Measurements from ENCODE around the gene GTF2F2. TPM values are rescaled to one million over a fixed set of nuclear protein-coding genes. Genes with fewer than 3 reads are reported as not detected.

Gene GTF2F2
- total RNA-seq, 1 donor from 2014 or later: 19.9 TPM

DNA sequence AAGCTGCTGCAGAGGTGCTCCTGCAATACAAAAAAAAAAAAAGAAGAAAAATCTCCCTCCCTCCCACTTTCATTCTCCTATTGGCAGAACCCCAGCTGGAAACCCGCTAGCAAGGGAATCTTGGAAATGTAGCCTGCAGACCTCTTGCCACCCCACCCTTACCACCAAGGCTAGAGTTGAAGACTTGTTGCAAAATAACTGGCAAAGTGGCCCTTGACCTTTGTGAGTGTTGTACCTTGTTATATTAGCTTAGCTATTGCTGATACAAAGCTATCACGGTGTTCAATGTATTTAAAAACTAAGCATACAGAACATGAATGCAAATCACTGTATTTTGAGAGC is 138.0 kb downstream of the GTF2F2 start:
- DNase-seq (ENCODE audit: low spot score in 2 of 2, unreplicated experiment in 2 of 2): no peak
- TF ChIP-seq, protein P1, sequence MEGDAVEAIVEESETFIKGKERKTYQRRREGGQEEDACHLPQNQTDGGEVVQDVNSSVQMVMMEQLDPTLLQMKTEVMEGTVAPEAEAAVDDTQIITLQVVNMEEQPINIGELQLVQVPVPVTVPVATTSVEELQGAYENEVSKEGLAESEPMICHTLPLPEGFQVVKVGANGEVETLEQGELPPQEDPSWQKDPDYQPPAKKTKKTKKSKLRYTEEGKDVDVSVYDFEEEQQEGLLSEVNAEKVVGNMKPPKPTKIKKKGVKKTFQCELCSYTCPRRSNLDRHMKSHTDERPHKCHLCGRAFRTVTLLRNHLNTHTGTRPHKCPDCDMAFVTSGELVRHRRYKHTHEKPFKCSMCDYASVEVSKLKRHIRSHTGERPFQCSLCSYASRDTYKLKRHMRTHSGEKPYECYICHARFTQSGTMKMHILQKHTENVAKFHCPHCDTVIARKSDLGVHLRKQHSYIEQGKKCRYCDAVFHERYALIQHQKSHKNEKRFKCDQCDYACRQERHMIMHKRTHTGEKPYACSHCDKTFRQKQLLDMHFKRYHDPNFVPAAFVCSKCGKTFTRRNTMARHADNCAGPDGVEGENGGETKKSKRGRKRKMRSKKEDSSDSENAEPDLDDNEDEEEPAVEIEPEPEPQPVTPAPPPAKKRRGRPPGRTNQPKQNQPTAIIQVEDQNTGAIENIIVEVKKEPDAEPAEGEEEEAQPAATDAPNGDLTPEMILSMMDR (IDR thresholded peaks at IDR 0.05; ENCODE audit: unreplicated experiment): no peak
- Mint-ChIP-seq H3K36me3 (peaks cover 4% of the 10 kb centered on the region), H3K9me3 (no peaks in the 10 kb centered on the region), H3K27ac (no peak overlapping the region), H3K27me3 (ENCODE audit: low read depth) (no peaks in the 10 kb centered on the region), H3K4me1 (peaks cover 5% of the 10 kb centered on the region), H3K4me3 (no peak overlapping the region)

GRCh38 chr13:45267215-45267614 is 146.9 kb downstream of the GTF2F2 start:
- no peak overlapping the region for H3K27ac Mint-ChIP-seq
- no peaks in the 10 kb centered on the region for H3K9me3 Mint-ChIP-seq
- TF ChIP-seq, protein P1 (IDR thresholded peaks at IDR 0.05; ENCODE audit: unreplicated experiment): no peak
- H3K4me3 Mint-ChIP-seq: no peak overlapping the region
- H3K36me3 Mint-ChIP-seq: peaks cover 9% of the 10 kb centered on the region
- no peaks in the 10 kb centered on the region for H3K4me1 Mint-ChIP-seq
- H3K27me3 Mint-ChIP-seq (ENCODE audit: low read depth): no peaks in the 10 kb centered on the region
- no peak for DNase-seq (ENCODE audit: low spot score in 2 of 2, unreplicated experiment in 2 of 2)

DNA sequence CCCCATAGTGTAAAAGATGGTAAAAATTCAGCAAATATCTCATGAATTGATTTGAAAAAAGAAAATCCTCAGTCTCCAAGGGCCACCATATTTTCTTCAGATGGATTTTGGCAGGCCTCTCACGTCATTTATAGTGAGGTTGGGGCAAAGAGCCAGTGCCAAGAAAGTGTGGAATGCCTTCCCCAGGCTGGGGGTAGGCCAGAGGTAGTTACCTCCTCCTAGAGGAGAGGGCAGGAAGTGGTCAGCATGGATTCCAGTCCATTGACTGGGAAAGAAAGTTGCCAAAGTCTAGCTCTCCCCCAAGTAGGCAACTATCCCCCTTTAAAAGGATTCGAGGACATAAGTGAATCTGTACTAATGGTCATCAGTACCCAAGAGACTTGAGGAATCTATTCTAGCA is 148.9 kb downstream of the GTF2F2 start:
- TF ChIP-seq, protein P1 (IDR thresholded peaks at IDR 0.05; ENCODE audit: unreplicated experiment): no peak
- Mint-ChIP-seq H3K9me3 (no peaks in the 10 kb centered on the region), H3K4me1 (no peaks in the 10 kb centered on the region), H3K36me3 (peaks cover 9% of the 10 kb centered on the region), H3K27ac (no peak overlapping the region), H3K27me3 (ENCODE audit: low read depth) (no peaks in the 10 kb centered on the region), H3K4me3 (no peak overlapping the region)
- DNase-seq (ENCODE audit: low spot score in 2 of 2, unreplicated experiment in 2 of 2): no peak

DNA sequence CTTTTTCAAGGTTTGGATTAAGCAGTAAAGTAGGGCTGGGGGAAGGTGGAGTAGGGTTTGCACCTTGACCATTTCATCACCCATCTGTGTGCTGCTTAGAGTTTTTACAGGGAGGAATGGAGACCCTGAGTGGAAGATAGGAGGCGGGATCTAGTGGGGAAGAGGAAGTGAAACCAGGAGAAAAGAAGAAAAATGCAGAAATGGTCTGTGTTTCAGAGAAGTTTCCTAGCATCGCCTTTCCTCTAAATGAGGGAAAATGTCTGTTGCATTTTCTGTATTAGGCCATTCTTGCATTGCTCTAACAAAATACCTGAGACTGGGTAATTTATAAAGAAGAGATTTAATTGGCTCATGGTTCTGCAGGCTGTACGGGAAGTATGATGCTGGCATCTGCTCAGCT is 156.6 kb downstream of the GTF2F2 start:
- H3K4me1 Mint-ChIP-seq: peaks cover 8% of the 10 kb centered on the region
- TF ChIP-seq, protein P1 (IDR thresholded peaks at IDR 0.05; ENCODE audit: unreplicated experiment): no peak
- no peak overlapping the region for H3K4me3 Mint-ChIP-seq
- H3K27ac Mint-ChIP-seq: no peak overlapping the region
- H3K9me3 Mint-ChIP-seq: peaks cover 8% of the 10 kb centered on the region
- peaks cover 19% of the 10 kb centered on the region for H3K36me3 Mint-ChIP-seq
- no peaks in the 10 kb centered on the region for H3K27me3 Mint-ChIP-seq (ENCODE audit: low read depth)
- no peak for DNase-seq (ENCODE audit: low spot score in 2 of 2, unreplicated experiment in 2 of 2)

DNA sequence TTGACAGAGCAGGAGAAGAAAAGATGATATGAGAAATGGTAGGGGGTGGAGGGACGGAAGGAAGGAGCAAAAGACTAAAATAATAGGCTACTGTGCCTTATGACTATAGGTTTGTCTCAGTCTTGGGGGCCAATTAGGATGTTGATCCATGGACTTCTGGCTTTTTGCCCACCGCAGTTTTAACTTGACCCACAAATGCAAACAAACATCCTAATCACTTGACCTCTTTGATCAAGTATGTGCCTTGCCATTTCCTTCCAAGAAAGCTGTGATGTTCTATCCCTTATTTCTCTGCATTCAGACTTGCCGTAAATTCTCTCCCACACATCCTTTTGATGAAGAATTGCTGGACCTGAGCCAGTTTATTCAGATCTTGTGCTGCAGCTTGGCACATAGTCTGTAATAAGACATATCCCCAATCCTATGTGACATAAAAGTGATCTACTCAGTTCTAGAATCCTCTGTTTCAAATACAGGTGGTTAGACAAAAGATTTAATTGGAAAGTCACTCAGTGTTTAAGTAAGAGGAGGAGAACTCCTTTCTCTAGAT is 157.9 kb downstream of the GTF2F2 start:
- Mint-ChIP-seq H3K36me3 (peaks cover 19% of the 10 kb centered on the region), H3K27me3 (ENCODE audit: low read depth) (no peaks in the 10 kb centered on the region), H3K27ac (no peak overlapping the region), H3K4me1 (peaks cover 8% of the 10 kb centered on the region), H3K9me3 (peaks cover 8% of the 10 kb centered on the region), H3K4me3 (no peak overlapping the region)
- TF ChIP-seq, protein P1 (IDR thresholded peaks at IDR 0.05; ENCODE audit: unreplicated experiment): no peak
- DNase-seq (ENCODE audit: low spot score in 2 of 2, unreplicated experiment in 2 of 2): no peak

DNA sequence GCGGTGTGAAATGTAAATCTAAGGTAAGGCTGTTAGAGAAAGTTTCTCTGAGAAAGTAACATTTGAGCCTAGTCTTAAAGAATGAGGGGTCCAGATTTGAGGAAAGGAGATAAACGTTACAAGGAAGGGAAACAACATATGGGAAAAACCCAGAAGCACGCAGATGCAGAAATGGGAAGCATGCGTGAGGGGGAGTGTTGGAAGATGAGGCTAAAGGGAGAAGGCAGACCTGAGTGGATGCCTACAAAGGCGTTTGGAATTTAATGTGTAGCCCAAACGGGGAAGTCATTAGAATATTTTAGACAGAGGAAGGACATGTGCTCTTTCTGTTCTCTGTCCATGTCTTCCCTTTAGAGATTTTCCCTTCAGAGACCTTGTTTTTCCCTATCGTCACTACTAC is 159.7 kb downstream of the GTF2F2 start:
- H3K27ac Mint-ChIP-seq: no peak overlapping the region
- no peak for DNase-seq (ENCODE audit: low spot score in 2 of 2, unreplicated experiment in 2 of 2)
- H3K4me1 Mint-ChIP-seq: peaks cover 8% of the 10 kb centered on the region
- peaks cover 15% of the 10 kb centered on the region for H3K36me3 Mint-ChIP-seq
- no peaks in the 10 kb centered on the region for H3K27me3 Mint-ChIP-seq (ENCODE audit: low read depth)
- TF ChIP-seq, protein P1 (IDR thresholded peaks at IDR 0.05; ENCODE audit: unreplicated experiment): no peak
- peaks cover 8% of the 10 kb centered on the region for H3K9me3 Mint-ChIP-seq
- no peak overlapping the region for H3K4me3 Mint-ChIP-seq
